Measurements from ENCODE around the gene DAZAP1.

DNA sequence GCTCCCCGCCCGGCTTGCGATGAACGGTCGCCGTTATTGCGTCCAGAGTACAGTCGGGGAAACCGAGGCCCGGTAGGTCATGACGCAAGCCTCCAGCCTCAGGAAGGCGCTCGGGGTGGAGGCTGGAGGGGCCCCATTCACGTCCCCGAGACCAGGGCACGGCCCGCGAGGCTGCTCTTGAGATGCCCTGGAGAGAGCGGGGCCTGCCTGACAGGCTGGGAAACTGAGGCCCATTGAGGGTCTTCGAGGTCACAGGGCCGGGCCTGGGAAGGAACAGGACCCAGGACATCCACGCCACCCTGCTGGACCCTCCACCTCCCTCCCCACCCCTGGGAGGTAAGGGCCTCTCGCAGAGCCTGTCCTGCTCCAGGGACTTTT is 23.3 kb upstream of the DAZAP1 start:
- TF ChIP-seq, protein P1, sequence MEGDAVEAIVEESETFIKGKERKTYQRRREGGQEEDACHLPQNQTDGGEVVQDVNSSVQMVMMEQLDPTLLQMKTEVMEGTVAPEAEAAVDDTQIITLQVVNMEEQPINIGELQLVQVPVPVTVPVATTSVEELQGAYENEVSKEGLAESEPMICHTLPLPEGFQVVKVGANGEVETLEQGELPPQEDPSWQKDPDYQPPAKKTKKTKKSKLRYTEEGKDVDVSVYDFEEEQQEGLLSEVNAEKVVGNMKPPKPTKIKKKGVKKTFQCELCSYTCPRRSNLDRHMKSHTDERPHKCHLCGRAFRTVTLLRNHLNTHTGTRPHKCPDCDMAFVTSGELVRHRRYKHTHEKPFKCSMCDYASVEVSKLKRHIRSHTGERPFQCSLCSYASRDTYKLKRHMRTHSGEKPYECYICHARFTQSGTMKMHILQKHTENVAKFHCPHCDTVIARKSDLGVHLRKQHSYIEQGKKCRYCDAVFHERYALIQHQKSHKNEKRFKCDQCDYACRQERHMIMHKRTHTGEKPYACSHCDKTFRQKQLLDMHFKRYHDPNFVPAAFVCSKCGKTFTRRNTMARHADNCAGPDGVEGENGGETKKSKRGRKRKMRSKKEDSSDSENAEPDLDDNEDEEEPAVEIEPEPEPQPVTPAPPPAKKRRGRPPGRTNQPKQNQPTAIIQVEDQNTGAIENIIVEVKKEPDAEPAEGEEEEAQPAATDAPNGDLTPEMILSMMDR (IDR thresholded peaks at IDR 0.05) = no peak
- TF ChIP-seq EP300 (IDR thresholded peaks at IDR 0.05) (no peak), POLR2A (IDR thresholded peaks at IDR 0.05) (no peak), POLR2AphosphoS5 (IDR thresholded peaks at IDR 0.05) (no peak)
